Loucy (cell line): ENCODE measurements around the gene PIGC.

ENCODE experiments used
- H2AFZ ChIP-seq: fragments of 200-600 bp; sonication (generic); 2 replicates; pipeline ENCODE4 v1.6.0; 2016; ENCODE audit warnings: antibody characterized with exemption, mild to moderate bottlenecking, low read length, moderate library complexity
- H3F3A ChIP-seq: fragments of 200-600 bp; 2 replicates; pipeline ENCODE4 v1.6.0; 2016; ENCODE audit warnings: antibody characterized with exemption, low read depth, mild to moderate bottlenecking
- H3K27me3 ChIP-seq: fragments of 200-600 bp; sonication (generic); 2 replicates; pipeline ENCODE4 v1.6.1; 2014; ENCODE audit warnings: low read length, mild to moderate bottlenecking; ENCODE audit not compliant: insufficient read depth, poor library complexity, severe bottlenecking
- H3K36me3 ChIP-seq: fragments of 200-600 bp; sonication (generic); 2 replicates; pipeline ENCODE4 v1.6.1; 2016; ENCODE audit warnings: low read length; ENCODE audit not compliant: insufficient read depth
- H3K4me1 ChIP-seq: fragments of 200-600 bp; sonication (generic); 2 replicates; pipeline ENCODE4 v1.5.1; 2014; ENCODE audit warnings: low read length, mild to moderate bottlenecking; ENCODE audit not compliant: insufficient read depth, poor library complexity, severe bottlenecking
- H3K4me2 ChIP-seq: fragments of 200-600 bp; sonication (generic); 2 replicates; pipeline ENCODE4 v1.6.0; 2014; ENCODE audit warnings: antibody characterized with exemption, low read length, low read depth, mild to moderate bottlenecking; ENCODE audit not compliant: poor library complexity, severe bottlenecking
- H3K4me3 ChIP-seq: fragments of 200-600 bp; sonication (generic); 2 replicates; pipeline ENCODE4 v1.5.1; 2014; ENCODE audit warnings: low read length, mild to moderate bottlenecking, mixed read lengths; ENCODE audit not compliant: poor library complexity, severe bottlenecking
- H3K79me2 ChIP-seq: fragments of 200-600 bp; sonication (generic); 2 replicates; pipeline ENCODE4 v1.6.1; 2014; ENCODE audit warnings: low read length; ENCODE audit not compliant: insufficient read depth
- H3K9ac ChIP-seq: fragments of 200-600 bp; sonication (generic); 2 replicates; pipeline ENCODE4 v1.6.0; 2014; ENCODE audit warnings: mild to moderate bottlenecking, low read depth, low read length, moderate library complexity; ENCODE audit not compliant: poor library complexity, severe bottlenecking
- H3K9me2 ChIP-seq: fragments of 200-600 bp; sonication (generic); replicated peaks from 2 replicates; pipeline ENCODE4 v1.6.1; 2016; ENCODE audit warnings: low read depth, low read length, mixed read lengths
- H3K9me3 ChIP-seq: fragments of 200-600 bp; sonication (generic); 2 replicates; pipeline ENCODE4 v1.6.1; 2014; ENCODE audit warnings: mild to moderate bottlenecking, antibody characterized with exemption, low read length, low read depth; ENCODE audit not compliant: insufficient read depth
- H4K20me1 ChIP-seq: fragments of 200-600 bp; sonication (generic); 2 replicates; pipeline ENCODE4 v1.6.0; 2014; ENCODE audit warnings: antibody characterized with exemption, low read length, mild to moderate bottlenecking; ENCODE audit not compliant: insufficient read depth, poor library complexity, severe bottlenecking
- EZH2phosphoT487 ChIP-seq: fragments of 200-600 bp; IDR thresholded peaks from 2 replicates; pipeline ENCODE4 v1.6.1; 2018; ENCODE audit warnings: antibody characterized with exemption, mild to moderate bottlenecking, moderate library complexity, borderline replicate concordance
- TF ChIP-seq, protein P1 (sequence below): fragments of 200-600 bp; sonication (generic); conservative IDR thresholded peaks from 2 replicates; pipeline ENCODE4 v1.5.1; 2014; ENCODE audit warnings: mild to moderate bottlenecking, antibody characterized with exemption, low read length

PIGC gene

DNA sequence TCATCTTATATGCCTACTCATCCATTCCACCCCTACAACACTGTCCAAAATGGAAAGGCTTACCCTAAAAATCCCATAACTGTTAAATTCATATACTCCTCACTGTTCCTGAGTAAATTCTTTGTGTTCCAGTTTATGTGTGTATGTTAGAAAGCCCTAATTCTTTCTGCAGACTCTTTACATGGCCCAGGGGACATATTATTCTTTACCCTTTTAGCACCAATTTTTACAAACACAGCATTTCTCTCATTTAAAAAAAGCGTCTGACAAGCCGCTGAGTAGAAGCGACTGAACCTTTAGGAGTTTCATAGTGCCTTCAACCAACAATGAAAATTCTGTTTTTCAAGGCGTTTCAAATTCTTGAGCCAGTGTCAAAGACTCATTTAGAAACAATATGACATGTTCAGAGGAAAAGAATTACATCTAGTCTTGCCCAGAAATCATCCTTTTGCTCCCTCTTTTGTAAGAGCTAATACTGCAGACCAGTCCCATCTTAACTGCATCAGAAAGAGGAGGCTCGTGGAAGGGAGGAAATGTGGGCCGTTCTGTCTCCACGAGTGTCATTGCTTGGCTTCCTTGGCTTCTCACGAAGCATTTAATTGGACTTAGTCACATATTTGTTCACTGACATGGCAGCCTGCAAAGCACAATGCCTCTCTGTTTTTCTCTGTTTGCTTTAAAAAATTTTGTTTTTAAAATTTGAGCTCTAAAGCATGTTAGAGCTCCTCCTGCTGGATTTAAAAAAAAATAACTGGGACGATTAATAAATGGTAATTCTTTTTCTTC lies 44.7 kb downstream of the PIGC start:
- Histone ChIP-seq H4K20me1 (no peaks in the 10 kb centered on the region), H3K79me2 (no peaks in the 10 kb centered on the region), H3K4me2 (no peak overlapping the region), H3F3A (no peaks in the 10 kb centered on the region), H3K9me2 (no peaks in the 10 kb centered on the region), H3K9me3 (no peaks in the 10 kb centered on the region), H3K4me3 (no peak overlapping the region), H3K9ac (no peak overlapping the region), H3K4me1 (peaks cover 28% of the 10 kb centered on the region), H2AFZ (peak overlapping the region; percentile 8), H3K27me3 (no peaks in the 10 kb centered on the region), H3K36me3 (no peaks in the 10 kb centered on the region)
- TF ChIP-seq, protein P1, sequence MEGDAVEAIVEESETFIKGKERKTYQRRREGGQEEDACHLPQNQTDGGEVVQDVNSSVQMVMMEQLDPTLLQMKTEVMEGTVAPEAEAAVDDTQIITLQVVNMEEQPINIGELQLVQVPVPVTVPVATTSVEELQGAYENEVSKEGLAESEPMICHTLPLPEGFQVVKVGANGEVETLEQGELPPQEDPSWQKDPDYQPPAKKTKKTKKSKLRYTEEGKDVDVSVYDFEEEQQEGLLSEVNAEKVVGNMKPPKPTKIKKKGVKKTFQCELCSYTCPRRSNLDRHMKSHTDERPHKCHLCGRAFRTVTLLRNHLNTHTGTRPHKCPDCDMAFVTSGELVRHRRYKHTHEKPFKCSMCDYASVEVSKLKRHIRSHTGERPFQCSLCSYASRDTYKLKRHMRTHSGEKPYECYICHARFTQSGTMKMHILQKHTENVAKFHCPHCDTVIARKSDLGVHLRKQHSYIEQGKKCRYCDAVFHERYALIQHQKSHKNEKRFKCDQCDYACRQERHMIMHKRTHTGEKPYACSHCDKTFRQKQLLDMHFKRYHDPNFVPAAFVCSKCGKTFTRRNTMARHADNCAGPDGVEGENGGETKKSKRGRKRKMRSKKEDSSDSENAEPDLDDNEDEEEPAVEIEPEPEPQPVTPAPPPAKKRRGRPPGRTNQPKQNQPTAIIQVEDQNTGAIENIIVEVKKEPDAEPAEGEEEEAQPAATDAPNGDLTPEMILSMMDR: peak; percentile 85
- TF ChIP-seq EZH2phosphoT487: no peak

DNA sequence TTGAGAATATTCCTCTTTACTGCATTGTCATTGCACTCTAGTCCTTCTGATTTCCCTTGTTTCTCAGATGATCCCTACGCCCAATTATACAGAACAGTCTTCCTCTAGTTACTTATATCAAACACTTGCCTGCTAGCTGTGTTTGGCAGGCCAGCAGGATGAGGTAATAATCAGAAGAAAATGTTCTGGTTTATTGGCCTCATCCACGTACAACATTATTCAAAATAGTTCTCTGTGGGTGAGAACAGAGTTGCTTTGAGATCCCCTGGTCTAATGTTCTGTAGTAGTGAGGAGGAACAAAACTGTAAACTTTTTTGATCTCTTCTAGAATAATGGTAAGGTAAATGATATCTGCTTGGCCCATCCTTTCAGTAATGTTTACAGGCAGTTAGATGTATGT lies 45.7 kb downstream of the PIGC start:
- no peak overlapping the region for H3K9ac ChIP-seq
- no peaks in the 10 kb centered on the region for H3K36me3 ChIP-seq
- H3K27me3 ChIP-seq: no peaks in the 10 kb centered on the region
- H3K9me3 ChIP-seq: no peaks in the 10 kb centered on the region
- TF ChIP-seq, protein P1: no peak
- TF ChIP-seq EZH2phosphoT487: no peak
- no peaks in the 10 kb centered on the region for H4K20me1 ChIP-seq
- no peaks in the 10 kb centered on the region for H3F3A ChIP-seq
- H3K79me2 ChIP-seq: no peaks in the 10 kb centered on the region
- peak overlapping the region; percentile 54; the same call in 1 of the 2 replicates for H2AFZ ChIP-seq
- peaks cover 32% of the 10 kb centered on the region for H3K4me1 ChIP-seq
- no peak overlapping the region for H3K4me2 ChIP-seq
- no peak overlapping the region for H3K4me3 ChIP-seq
- no peaks in the 10 kb centered on the region for H3K9me2 ChIP-seq

DNA sequence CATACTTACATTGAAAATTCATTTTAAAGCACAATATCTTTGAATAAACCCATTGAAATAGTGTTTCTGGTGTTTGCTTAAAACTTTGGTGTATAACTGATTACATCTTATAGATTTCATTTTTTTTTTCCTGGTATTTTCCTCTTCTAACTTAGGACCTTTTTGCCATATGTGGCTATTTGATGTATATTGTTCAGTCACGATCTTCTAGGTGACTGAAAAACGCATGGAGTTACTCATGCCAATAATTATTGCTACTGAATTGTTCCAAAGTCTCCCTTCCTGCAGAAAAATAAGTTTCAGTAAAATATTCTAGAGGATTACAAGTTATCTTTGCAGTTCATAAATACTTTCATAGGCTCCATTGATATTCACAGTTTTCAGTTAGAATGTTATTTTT lies 46.2 kb downstream of the PIGC start:
- Histone ChIP-seq H3K27me3 (no peaks in the 10 kb centered on the region), H3K4me3 (no peak overlapping the region), H2AFZ (no peak overlapping the region), H3K4me2 (no peak overlapping the region), H3K9me2 (no peaks in the 10 kb centered on the region), H3K79me2 (no peaks in the 10 kb centered on the region), H3K36me3 (no peaks in the 10 kb centered on the region), H3K4me1 (peaks cover 32% of the 10 kb centered on the region), H4K20me1 (no peaks in the 10 kb centered on the region), H3K9ac (no peak overlapping the region), H3K9me3 (no peaks in the 10 kb centered on the region), H3F3A (no peaks in the 10 kb centered on the region)
- TF ChIP-seq, protein P1: no peak
